Astrocyte (in vitro differentiated cells and primary cell): ENCODE data around the gene MUC21. TPM values are rescaled to one million over a fixed set of nuclear protein-coding genes. Genes with fewer than 3 reads are reported as not detected.

Experiments
- DNase-seq: peaks from one replicate; pipeline ENCODE4 v3.0.0-alpha.2; 2010; ENCODE audit warnings: low read depth
- FAIRE-seq: peaks from 2 replicates; lab custom pipeline; 2011; peaks lifted over from hg19 to GRCh38; lab: Jason Lieb, UNC
- H2AFZ ChIP-seq: 2 replicates; pipeline ENCODE4 v1.6.0; 2012; ENCODE audit warnings: low read depth, low read length, inconsistent platforms
- H3K27ac ChIP-seq: 2 replicates; pipeline ENCODE4 v1.5.1; 2011; ENCODE audit warnings: low read depth, low read length, inconsistent platforms
- H3K27me3 ChIP-seq: 2 replicates; pipeline ENCODE4 v1.6.0; 2011; ENCODE audit warnings: low read length, inconsistent platforms; ENCODE audit not compliant: insufficient read depth
- H3K36me3 ChIP-seq: 2 replicates; pipeline ENCODE4 v1.5.1; 2011; ENCODE audit warnings: low read length, inconsistent platforms; ENCODE audit not compliant: insufficient read depth
- H3K4me1 ChIP-seq: 2 replicates; pipeline ENCODE4 v1.5.1; 2011; ENCODE audit warnings: low read length, inconsistent platforms; ENCODE audit not compliant: insufficient read depth
- H3K4me2 ChIP-seq: 2 replicates; pipeline ENCODE4 v1.6.0; 2012; ENCODE audit warnings: low read length, inconsistent platforms
- H3K4me3 ChIP-seq: 2 replicates; pipeline ENCODE4 v1.5.1; 2011; ENCODE audit warnings: low read depth, mild to moderate bottlenecking, low read length, inconsistent platforms; ENCODE audit not compliant: insufficient read depth
- H3K79me2 ChIP-seq: 2 replicates; pipeline ENCODE4 v1.6.0; 2012; ENCODE audit warnings: mild to moderate bottlenecking, low read length, inconsistent platforms; ENCODE audit not compliant: insufficient read depth
- H3K9ac ChIP-seq: 2 replicates; pipeline ENCODE4 v1.6.0; 2012; ENCODE audit warnings: mild to moderate bottlenecking, low read length, inconsistent platforms
- H3K9me3 ChIP-seq: 2 replicates; pipeline ENCODE4 v1.5.1; 2012; ENCODE audit warnings: low read depth, mild to moderate bottlenecking, low read length, inconsistent platforms; ENCODE audit not compliant: insufficient read depth
- H4K20me1 ChIP-seq: 2 replicates; pipeline ENCODE4 v1.6.0; 2012; ENCODE audit warnings: low read length, inconsistent platforms; ENCODE audit not compliant: insufficient read depth
- H3K27ac Mint-ChIP-seq: one replicate; pipeline ENCODE4 v1.8.0; 2021; ENCODE audit warnings: mild to moderate bottlenecking, mixed read lengths; ENCODE audit not compliant: unreplicated experiment
- H3K27me3 Mint-ChIP-seq: one replicate; pipeline ENCODE4 v1.8.0; 2021; ENCODE audit warnings: low read depth, mixed read lengths; ENCODE audit not compliant: unreplicated experiment
- H3K36me3 Mint-ChIP-seq: one replicate; pipeline ENCODE4 v1.8.0; 2021; ENCODE audit warnings: low read depth, mixed read lengths; ENCODE audit not compliant: unreplicated experiment
- H3K4me1 Mint-ChIP-seq: one replicate; pipeline ENCODE4 v1.8.0; 2021; ENCODE audit warnings: low read depth, mixed read lengths; ENCODE audit not compliant: unreplicated experiment
- H3K4me3 Mint-ChIP-seq: one replicate; pipeline ENCODE4 v1.8.0; 2021; ENCODE audit warnings: mild to moderate bottlenecking, moderate library complexity, mixed read lengths; ENCODE audit not compliant: unreplicated experiment
- H3K9me3 Mint-ChIP-seq: one replicate; pipeline ENCODE4 v1.8.0; 2021; ENCODE audit warnings: mild to moderate bottlenecking, mixed read lengths; ENCODE audit not compliant: unreplicated experiment
- CTCF ChIP-seq: IDR thresholded peaks from 2 replicates; pipeline ENCODE4 v1.5.1; 2011; ENCODE audit warnings: low read depth, mild to moderate bottlenecking, inconsistent platforms, low read length, moderate library complexity; ENCODE audit not compliant: insufficient read depth
- EZH2 ChIP-seq: IDR thresholded peaks from 2 replicates; pipeline ENCODE4 v1.6.1; 2012; ENCODE audit warnings: mild to moderate bottlenecking, low read length, inconsistent platforms; ENCODE audit not compliant: insufficient read depth
- total RNA-seq: library from RNA; stranded (reverse); gene quantifications from 2 replicates; pipeline ENCODE4 v1.2.1, GENCODE V29; 2021

Gene MUC21
- total RNA-seq, 1 donor from 2014 or later: not detected

- H3K4me3 Mint-ChIP-seq: no peak overlapping the region
- TF ChIP-seq EZH2 (no peak), CTCF (no peak)
- H2AFZ ChIP-seq: no peak overlapping the region
These were observed 26.2 kb downstream of the MUC21 start for GRCh38 chr6:31009731-31010130.

GRCh38 chr6:31010393-31011060, 27.0 kb downstream of the MUC21 start, which contains the start of gene MUC22:
MUC22 (plus strand) TSS chr6:31010474; CDS start chr6:31010707, 233 bp downstream.
- Histone ChIP-seq H4K20me1 (no peaks in the 10 kb centered on the region), H2AFZ (no peak within 1 kb of the TSS), H3K4me1 (peaks cover 15% of the 10 kb centered on the region), H3K9me3 (no peaks in the 10 kb centered on the region), H3K79me2 (no peaks in the 10 kb centered on the region), H3K27ac (no peak within 1 kb of the TSS), H3K4me3 (no peak within 1 kb of the TSS), H3K27me3 (no peaks in the 10 kb centered on the region), H3K9ac (no peak within 1 kb of the TSS), H3K36me3 (no peaks in the 10 kb centered on the region), H3K4me2 (peak within 1 kb of the TSS; percentile 28)
- Mint-ChIP-seq H3K4me3 (no peak within 1 kb of the TSS), H3K9me3 (peaks cover 2% of the 10 kb centered on the region), H3K4me1 (peaks cover 23% of the 10 kb centered on the region), H3K27ac (no peak within 1 kb of the TSS), H3K36me3 (no peaks in the 10 kb centered on the region), H3K27me3 (peaks cover 2% of the 10 kb centered on the region)
- TF ChIP-seq EZH2 (no peak), CTCF (no peak)
- no peak for FAIRE-seq
- DNase-seq: peak; percentile 70

More at GRCh38 chr6:31009731-31010130, 26.2 kb downstream of the MUC21 start:
- H3K27me3 ChIP-seq: no peaks in the 10 kb centered on the region
- no peaks in the 10 kb centered on the region for H3K9me3 ChIP-seq
- peaks cover 2% of the 10 kb centered on the region for H3K9me3 Mint-ChIP-seq
- H3K9ac ChIP-seq: no peak overlapping the region
- H3K4me3 ChIP-seq: no peak overlapping the region
- H3K79me2 ChIP-seq: no peaks in the 10 kb centered on the region
- H3K36me3 ChIP-seq: no peaks in the 10 kb centered on the region
- peaks cover 15% of the 10 kb centered on the region for H3K4me1 ChIP-seq
- H3K36me3 Mint-ChIP-seq: no peaks in the 10 kb centered on the region
- H4K20me1 ChIP-seq: no peaks in the 10 kb centered on the region
- DNase-seq (no peak), FAIRE-seq (no peak)
- H3K27ac Mint-ChIP-seq: no peak overlapping the region
- peaks cover 23% of the 10 kb centered on the region for H3K4me1 Mint-ChIP-seq
- peaks cover 2% of the 10 kb centered on the region for H3K27me3 Mint-ChIP-seq
- no peak overlapping the region for H3K4me2 ChIP-seq
- H3K27ac ChIP-seq: no peak overlapping the region

- Mint-ChIP-seq H3K4me1 (peaks cover 23% of the 10 kb centered on the region), H3K36me3 (peaks cover 1% of the 10 kb centered on the region), H3K27me3 (peaks cover 2% of the 10 kb centered on the region), H3K4me3 (no peak overlapping the region), H3K9me3 (peaks cover 2% of the 10 kb centered on the region), H3K27ac (no peak overlapping the region)
- H3K4me3 ChIP-seq: no peak overlapping the region
- no peak for DNase-seq
- H3K79me2 ChIP-seq: no peaks in the 10 kb centered on the region
- no peak overlapping the region for H3K9ac ChIP-seq
- no peak overlapping the region for H2AFZ ChIP-seq
- FAIRE-seq: no peak
- H3K9me3 ChIP-seq: peaks cover under 1% of the 10 kb centered on the region
- no peak overlapping the region for H3K27ac ChIP-seq
- H3K36me3 ChIP-seq: no peaks in the 10 kb centered on the region
- no peaks in the 10 kb centered on the region for H4K20me1 ChIP-seq
- TF ChIP-seq CTCF (no peak), EZH2 (no peak)
- peaks cover 15% of the 10 kb centered on the region for H3K4me1 ChIP-seq
- no peaks in the 10 kb centered on the region for H3K27me3 ChIP-seq
- no peak overlapping the region for H3K4me2 ChIP-seq
These were observed 27.6 kb downstream of the MUC21 start for GRCh38 chr6:31011153-31011552.
